ENCODE measurements around the gene CNN1.

DNA sequence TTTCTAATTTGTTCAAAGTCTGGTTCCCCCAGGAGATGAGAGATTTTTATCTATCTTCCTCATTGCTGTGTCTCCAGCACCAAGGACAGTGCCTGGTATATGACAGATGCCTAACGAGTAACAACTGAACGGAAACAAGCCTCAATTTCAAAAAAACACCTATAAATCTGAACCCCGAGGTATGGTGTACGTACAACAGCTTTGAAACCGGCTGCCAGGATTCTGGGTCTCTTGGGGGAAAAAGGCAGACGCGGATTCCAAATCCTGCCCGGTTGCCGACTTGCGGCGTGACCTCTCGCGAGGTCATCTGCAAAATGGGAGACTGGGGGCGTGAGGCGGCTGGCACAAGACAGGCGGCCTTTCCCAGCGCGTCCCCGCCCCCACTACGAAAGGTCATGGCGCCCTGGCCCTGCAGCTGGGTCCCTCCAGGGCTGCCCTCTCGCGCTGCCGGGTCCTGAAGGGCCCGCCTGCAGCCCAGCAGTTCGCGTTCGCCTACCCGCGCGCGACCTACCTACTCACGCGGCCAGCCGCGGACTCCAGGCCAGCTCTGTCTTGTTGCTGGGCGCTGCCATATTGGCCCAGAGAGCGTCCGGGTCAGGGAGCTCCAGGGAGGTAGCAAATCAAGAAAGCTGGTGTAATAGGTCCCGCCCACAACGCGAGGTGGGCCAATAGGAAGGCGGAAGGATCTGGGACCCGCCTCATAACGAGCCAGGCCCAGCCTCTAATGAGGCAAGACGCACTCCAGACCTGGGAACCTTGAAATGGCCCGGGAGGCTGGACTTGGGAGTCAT, 9.9 kb upstream of the CNN1 start, which contains the start of gene ECSIT:
- TF ChIP-seq POLR2AphosphoS5 (IDR thresholded peaks at IDR 0.05; ENCODE audit: low read depth, low read length) (no peak), FOXP2 (optimal IDR thresholded peaks at IDR 0.05; ENCODE audit: borderline replicate concordance, extremely low read depth, extremely low read length, insufficient read depth) (no peak), TAF1 (IDR thresholded peaks at IDR 0.05; ENCODE audit: borderline replicate concordance, insufficient read depth, low read length) (peak; percentile 36; the same call in 1 of the 2 replicates), REST (IDR thresholded peaks at IDR 0.05; ENCODE audit: insufficient read depth in 1 of 2, low read depth in 2 of 2, low read length in 2 of 2) (peak; percentile 85 to 97), SIN3A (IDR thresholded peaks at IDR 0.05; ENCODE audit: borderline replicate concordance, insufficient read depth, low read length) (peak; percentile 99)

Measured in PFSK-1 (cell line).